H9 (cell line): ENCODE data around the gene HOXB8. TPM values are rescaled to one million over a fixed set of nuclear protein-coding genes. Genes with fewer than 3 reads are reported as not detected.

Source experiments
- DNase-seq: peaks from one replicate; pipeline ENCODE4 v3.0.0-alpha.2; 2017
- H2AFZ ChIP-seq: one replicate; pipeline ENCODE4 v1.6.1; 2013; ENCODE audit warnings: mild to moderate bottlenecking, low read length, control low read depth, moderate library complexity
- H2AK5ac ChIP-seq: 2 replicates; pipeline ENCODE4 v1.6.1; 2013; ENCODE audit warnings: low read length, control low read depth, mixed read lengths; ENCODE audit not compliant: insufficient read length
- H2BK120ac ChIP-seq: one replicate; pipeline ENCODE4 v1.6.1; 2013; ENCODE audit warnings: low read depth, mild to moderate bottlenecking, low read length, control low read depth, inconsistent platforms; ENCODE audit not compliant: poor library complexity, severe bottlenecking
- H2BK12ac ChIP-seq: 2 replicates; pipeline ENCODE4 v1.6.1; 2013; ENCODE audit warnings: low read length, control low read depth, mixed read lengths, low read depth; ENCODE audit not compliant: insufficient read length
- H2BK15ac ChIP-seq: 2 replicates; pipeline ENCODE4 v1.6.1; 2013; ENCODE audit warnings: low read depth, low read length, control low read depth
- H2BK20ac ChIP-seq: one replicate; pipeline ENCODE4 v1.6.1; 2013; ENCODE audit warnings: low read depth, mild to moderate bottlenecking, low read length, control low read depth, inconsistent platforms; ENCODE audit not compliant: poor library complexity, severe bottlenecking
- H2BK5ac ChIP-seq: 2 replicates; pipeline ENCODE4 v1.6.1; 2013; ENCODE audit warnings: low read length, control low read depth, mixed read lengths; ENCODE audit not compliant: insufficient read length
- H3K14ac ChIP-seq: 2 replicates; pipeline ENCODE4 v1.6.1; 2013; ENCODE audit warnings: low read length, control low read depth; ENCODE audit not compliant: insufficient read depth
- H3K18ac ChIP-seq: 2 replicates; pipeline ENCODE4 v1.6.1; 2013; ENCODE audit warnings: low read depth, mild to moderate bottlenecking, mixed read lengths, low read length, control low read depth; ENCODE audit not compliant: insufficient read length
- H3K23ac ChIP-seq: 2 replicates; pipeline ENCODE4 v1.6.1; 2013; ENCODE audit warnings: low read length, control low read depth, mixed read lengths, low read depth; ENCODE audit not compliant: insufficient read length
- H3K23me2 ChIP-seq: 2 replicates; pipeline ENCODE4 v1.6.1; 2013; ENCODE audit warnings: low read depth, mild to moderate bottlenecking, mixed read lengths, low read length, control low read depth; ENCODE audit not compliant: insufficient read length, poor library complexity, severe bottlenecking
- H3K27ac ChIP-seq: 2 replicates; pipeline ENCODE4 v1.5.1; 2013; ENCODE audit warnings: low read length, control low read depth, mixed read lengths, low read depth; ENCODE audit not compliant: insufficient read length
- H3K27me3 ChIP-seq: 2 replicates; pipeline ENCODE4 v1.6.1; 2013; ENCODE audit warnings: low read length, control low read depth, inconsistent platforms; ENCODE audit not compliant: insufficient read depth
- H3K4ac ChIP-seq: 2 replicates; pipeline ENCODE4 v1.6.1; 2013; ENCODE audit warnings: low read depth, mild to moderate bottlenecking, control low read depth, inconsistent platforms, low read length, moderate library complexity
- H3K4me1 ChIP-seq: 2 replicates; pipeline ENCODE4 v1.6.1; 2013; ENCODE audit warnings: low read length, control low read depth, inconsistent platforms; ENCODE audit not compliant: insufficient read depth
- H3K4me2 ChIP-seq: 2 replicates; pipeline ENCODE4 v1.6.1; 2013; ENCODE audit warnings: low read length, control low read depth, mixed read lengths; ENCODE audit not compliant: insufficient read length, insufficient read depth
- H3K56ac ChIP-seq: 2 replicates; pipeline ENCODE4 v1.6.1; 2013; ENCODE audit warnings: low read depth, mild to moderate bottlenecking, mixed read lengths, low read length, control low read depth; ENCODE audit not compliant: insufficient read length
- H3K79me1 ChIP-seq: 2 replicates; pipeline ENCODE4 v1.6.1; 2013; ENCODE audit warnings: low read depth, mild to moderate bottlenecking, moderate library complexity, low read length, control low read depth, inconsistent platforms; ENCODE audit not compliant: insufficient read depth, poor library complexity, severe bottlenecking
- H3K79me2 ChIP-seq: 2 replicates; pipeline ENCODE4 v1.6.1; 2013; ENCODE audit warnings: low read length, control low read depth, inconsistent platforms; ENCODE audit not compliant: insufficient read depth
- H3K9ac ChIP-seq: 2 replicates; pipeline ENCODE4 v1.6.1; 2013; ENCODE audit warnings: low read length, control low read depth, mixed read lengths; ENCODE audit not compliant: insufficient read length; ENCODE audit errors: extremely low read depth
- H3K9me3 ChIP-seq: one replicate; pipeline ENCODE4 v1.6.1; 2013; ENCODE audit warnings: low read depth, low read length, inconsistent platforms; ENCODE audit not compliant: control insufficient read depth
- H3T11ph ChIP-seq: one replicate; pipeline ENCODE4 v1.6.1; 2013; ENCODE audit warnings: mild to moderate bottlenecking, low read length, control low read depth, inconsistent platforms
- H4K20me1 ChIP-seq: one replicate; pipeline ENCODE4 v1.6.1; 2013; ENCODE audit not compliant: control insufficient read depth, insufficient read length, insufficient read depth
- H4K5ac ChIP-seq: 2 replicates; pipeline ENCODE4 v1.6.1; 2013; ENCODE audit warnings: low read depth, mild to moderate bottlenecking, mixed read lengths, low read length, control low read depth; ENCODE audit not compliant: insufficient read length
- H4K8ac ChIP-seq: replicated peaks from 2 replicates; pipeline ENCODE4 v1.6.1; 2013; ENCODE audit warnings: low read length, control low read depth, mixed read lengths, low read depth; ENCODE audit not compliant: insufficient read length
- H4K91ac ChIP-seq: 2 replicates; pipeline ENCODE4 v1.6.1; 2013; ENCODE audit warnings: low read depth, mild to moderate bottlenecking, moderate library complexity, mixed read lengths, low read length, control low read depth; ENCODE audit not compliant: insufficient read length
- H3K27ac Mint-ChIP-seq, 3 experiments: 2 replicates in 2 of 3; 3 replicates in 1 of 3; pipeline ENCODE4 v1.8.0; 2020 to 2021; ENCODE audit warnings: mixed read lengths in 3 of 3, mild to moderate bottlenecking in 1 of 3, moderate library complexity in 1 of 3
- H3K27me3 Mint-ChIP-seq: 2 replicates; pipeline ENCODE4 v1.8.0; 2021; ENCODE audit warnings: low read depth, mild to moderate bottlenecking, moderate library complexity, mixed read lengths
- H3K36me3 Mint-ChIP-seq, 3 experiments: 2 replicates in 2 of 3; 3 replicates in 1 of 3; pipeline ENCODE4 v1.8.0; 2020 to 2021; ENCODE audit warnings: low read depth in 3 of 3, mixed read lengths in 3 of 3; ENCODE audit not compliant: insufficient read depth in 1 of 3
- H3K4me1 Mint-ChIP-seq, 2 experiments: 2 replicates each; pipeline ENCODE4 v1.8.0; 2020; ENCODE audit warnings: mixed read lengths in 2 of 2
- H3K4me3 Mint-ChIP-seq, 2 experiments: 2 replicates in 1 of 2; 3 replicates in 1 of 2; pipeline ENCODE4 v1.8.0; 2020 to 2021; ENCODE audit warnings: mild to moderate bottlenecking in 2 of 2, mixed read lengths in 2 of 2, moderate library complexity in 1 of 2
- H3K9me3 Mint-ChIP-seq, 2 experiments: 2 replicates in 1 of 2; 3 replicates in 1 of 2; pipeline ENCODE4 v1.8.0; 2020; ENCODE audit warnings: mild to moderate bottlenecking in 2 of 2, mixed read lengths in 2 of 2, moderate library complexity in 1 of 2
- CTCF ChIP-seq: fragments of 200-600 bp; sonication (generic); conservative IDR thresholded peaks from 3 replicates; pipeline ENCODE4 v1.8.0; 2021; ENCODE audit warnings: antibody characterized with exemption, mild to moderate bottlenecking
- WGBS: extraction: QIAGEN DNeasy Blood & Tissue Kit; methylation state at CpG from one replicate; pipeline ENCODE4 v1.1.7; 2013; ENCODE audit warnings: missing lambda C conversion rate, low lambda C conversion rate, mixed read lengths; ENCODE audit not compliant: insufficient read length; ENCODE audit errors: extremely low coverage; 5-methylcytosine and 5-hydroxymethylcytosine counted together
- total RNA-seq: library from RNA; stranded (reverse); gene quantifications from 2 replicates; pipeline ENCODE4 v1.2.1, GENCODE V29; 2021

HOXB8 gene
- total RNA-seq, 1 experiment from 2014 or later: not detected

- H2BK120ac ChIP-seq: no peak overlapping the region
- H4K91ac ChIP-seq: no peak overlapping the region
- H2BK5ac ChIP-seq: no peak overlapping the region
- H4K8ac ChIP-seq: no peak overlapping the region
- no peak overlapping the region for H3T11ph ChIP-seq
- H2BK20ac ChIP-seq: no peak overlapping the region
- peaks cover 97% of the 10 kb centered on the region for H3K27me3 ChIP-seq
- Mint-ChIP-seq H3K4me1 (peaks cover 2 to 8% of the 10 kb centered on the region in 2 experiments; a peak in 2 of 4 replicates), H3K9me3 (peaks cover 4 to 17% of the 10 kb centered on the region in 2 experiments), H3K27me3 (peaks cover 100% of the 10 kb centered on the region), H3K4me3 (no peak overlapping the region), H3K36me3 (peaks cover 0 to 1% (median 0%) of the 10 kb centered on the region in 3 experiments; a peak in 2 of 7 replicates), H3K27ac (no peak overlapping the region)
- H3K14ac ChIP-seq: no peak overlapping the region
- no CpG with 5 or more reads among the region's 35 CpGs for WGBS
- H3K27ac ChIP-seq: no peak overlapping the region
- no peak for TF ChIP-seq CTCF
- H3K18ac ChIP-seq: no peak overlapping the region
- peak; percentile 63 for DNase-seq
- H2AK5ac ChIP-seq: no peak overlapping the region
- no peaks in the 10 kb centered on the region for H3K79me1 ChIP-seq
- no peak overlapping the region for H2AFZ ChIP-seq
- H3K4me2 ChIP-seq: no peak overlapping the region
- H3K9me3 ChIP-seq: no peaks in the 10 kb centered on the region
- no peak overlapping the region for H4K5ac ChIP-seq
- H3K23ac ChIP-seq: no peak overlapping the region
- H3K4ac ChIP-seq: no peak overlapping the region
- H2BK15ac ChIP-seq: no peak overlapping the region
- H4K20me1 ChIP-seq: no peaks in the 10 kb centered on the region
- no peaks in the 10 kb centered on the region; the same call in 1 of the 2 replicates for H3K79me2 ChIP-seq
- H3K4me1 ChIP-seq: no peaks in the 10 kb centered on the region; the same call in 1 of the 2 replicates
- no peak overlapping the region for H3K56ac ChIP-seq
- H2BK12ac ChIP-seq: no peak overlapping the region
- no peaks in the 10 kb centered on the region for H3K23me2 ChIP-seq
- H3K9ac ChIP-seq: no peak overlapping the region
Observed at GRCh38 chr17:48633266-48633677, 18.2 kb upstream of the HOXB8 start.
